VCaP (cell line): ENCODE results near the gene CLOCK.

Experiments used
- H3K27ac ChIP-seq: fragments of 450-650 bp; 2 replicates; pipeline ENCODE4 v1.5.1; 2017
- CTCF ChIP-seq: fragments of 450-650 bp; conservative IDR thresholded peaks from 2 replicates; pipeline ENCODE4 v1.5.1; 2017; ENCODE audit warnings: mild to moderate bottlenecking, moderate library complexity

CLOCK gene

GRCh38 chr4:55439023-55439422 lies 107.7 kb downstream of the CLOCK start:
- H3K27ac ChIP-seq = peak overlapping the region; percentile 55
- no peak for TF ChIP-seq CTCF

GRCh38 chr4:55438314-55438713 lies 108.4 kb downstream of the CLOCK start:
- TF ChIP-seq CTCF = no peak

GRCh38 chr4:55437823-55438222 lies 108.9 kb downstream of the CLOCK start:
- no peak for TF ChIP-seq CTCF
- H3K27ac ChIP-seq = peak overlapping the region; percentile 55

More at GRCh38 chr4:55438314-55438713, 108.4 kb downstream of the CLOCK start:
- peak overlapping the region; percentile 55 for H3K27ac ChIP-seq

- H3K27ac ChIP-seq = peak overlapping the region; percentile 55
- no peak for TF ChIP-seq CTCF
Observed at GRCh38 chr4:55437356-55437796, 109.3 kb downstream of the CLOCK start.

- H3K27ac ChIP-seq = no peak overlapping the region
- no peak for TF ChIP-seq CTCF
Observed at GRCh38 chr4:55435141-55435841, 111.4 kb downstream of the CLOCK start.

- H3K27ac ChIP-seq = no peak overlapping the region
- no peak for TF ChIP-seq CTCF
Observed at GRCh38 chr4:55431710-55432336, 114.9 kb downstream of the CLOCK start.

- TF ChIP-seq CTCF = no peak
- H3K27ac ChIP-seq = peak overlapping the region; percentile 16; the same call in 1 of the 2 replicates
Observed at GRCh38 chr4:55424791-55425190, 121.9 kb downstream of the CLOCK start.
